GM21367 (cell line): ENCODE measurements around the gene ATM.
A peak's percentile ranks its signal among the peaks of the same experiment; 100 is the strongest.

Source experiments
- ATAC-seq: cut with Tn5 transposase; IDR thresholded peaks from one replicate; pipeline ENCODE4 v1.9.1; 2021; ENCODE audit not compliant: unreplicated experiment

The ATM gene, protein sequence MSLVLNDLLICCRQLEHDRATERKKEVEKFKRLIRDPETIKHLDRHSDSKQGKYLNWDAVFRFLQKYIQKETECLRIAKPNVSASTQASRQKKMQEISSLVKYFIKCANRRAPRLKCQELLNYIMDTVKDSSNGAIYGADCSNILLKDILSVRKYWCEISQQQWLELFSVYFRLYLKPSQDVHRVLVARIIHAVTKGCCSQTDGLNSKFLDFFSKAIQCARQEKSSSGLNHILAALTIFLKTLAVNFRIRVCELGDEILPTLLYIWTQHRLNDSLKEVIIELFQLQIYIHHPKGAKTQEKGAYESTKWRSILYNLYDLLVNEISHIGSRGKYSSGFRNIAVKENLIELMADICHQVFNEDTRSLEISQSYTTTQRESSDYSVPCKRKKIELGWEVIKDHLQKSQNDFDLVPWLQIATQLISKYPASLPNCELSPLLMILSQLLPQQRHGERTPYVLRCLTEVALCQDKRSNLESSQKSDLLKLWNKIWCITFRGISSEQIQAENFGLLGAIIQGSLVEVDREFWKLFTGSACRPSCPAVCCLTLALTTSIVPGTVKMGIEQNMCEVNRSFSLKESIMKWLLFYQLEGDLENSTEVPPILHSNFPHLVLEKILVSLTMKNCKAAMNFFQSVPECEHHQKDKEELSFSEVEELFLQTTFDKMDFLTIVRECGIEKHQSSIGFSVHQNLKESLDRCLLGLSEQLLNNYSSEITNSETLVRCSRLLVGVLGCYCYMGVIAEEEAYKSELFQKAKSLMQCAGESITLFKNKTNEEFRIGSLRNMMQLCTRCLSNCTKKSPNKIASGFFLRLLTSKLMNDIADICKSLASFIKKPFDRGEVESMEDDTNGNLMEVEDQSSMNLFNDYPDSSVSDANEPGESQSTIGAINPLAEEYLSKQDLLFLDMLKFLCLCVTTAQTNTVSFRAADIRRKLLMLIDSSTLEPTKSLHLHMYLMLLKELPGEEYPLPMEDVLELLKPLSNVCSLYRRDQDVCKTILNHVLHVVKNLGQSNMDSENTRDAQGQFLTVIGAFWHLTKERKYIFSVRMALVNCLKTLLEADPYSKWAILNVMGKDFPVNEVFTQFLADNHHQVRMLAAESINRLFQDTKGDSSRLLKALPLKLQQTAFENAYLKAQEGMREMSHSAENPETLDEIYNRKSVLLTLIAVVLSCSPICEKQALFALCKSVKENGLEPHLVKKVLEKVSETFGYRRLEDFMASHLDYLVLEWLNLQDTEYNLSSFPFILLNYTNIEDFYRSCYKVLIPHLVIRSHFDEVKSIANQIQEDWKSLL (N-terminal part only)

GRCh38 chr11:108222574-108223347 is at the start of gene ATM, which contains the start of gene NPAT:
ATM (plus strand) TSS chr11:108223067; CDS start chr11:108227625, 4,558 bp downstream.
NPAT (minus strand) TSS chr11:108222638; CDS start chr11:108222536, 102 bp downstream.
- peak; percentile 67 for ATAC-seq

DNA sequence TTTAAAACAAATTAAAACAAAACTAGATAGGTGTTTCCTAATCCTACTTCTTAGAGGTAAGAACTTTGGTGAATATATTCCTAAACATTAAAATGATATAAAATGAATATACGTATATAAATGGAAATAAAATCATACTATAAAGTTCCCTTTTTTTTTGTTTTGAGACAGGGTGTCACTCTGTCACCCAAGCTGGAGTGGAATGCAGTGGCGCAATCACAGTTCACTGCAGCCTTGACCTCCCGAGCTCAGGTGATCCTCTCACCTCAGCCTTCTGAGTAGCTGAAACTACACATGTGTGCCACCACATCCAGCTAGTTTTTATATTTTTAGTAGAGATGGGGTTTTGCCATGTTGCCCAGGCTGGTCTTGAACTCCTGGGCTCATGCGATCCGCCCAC is 45.3 kb upstream of the ATM start:
- no peak for ATAC-seq

- no peak for ATAC-seq
These were observed 29.1 kb upstream of the ATM start for GRCh38 chr11:108193725-108194124.

- ATAC-seq: no peak
These were observed 26.0 kb upstream of the ATM start for GRCh38 chr11:108196901-108197300.

DNA sequence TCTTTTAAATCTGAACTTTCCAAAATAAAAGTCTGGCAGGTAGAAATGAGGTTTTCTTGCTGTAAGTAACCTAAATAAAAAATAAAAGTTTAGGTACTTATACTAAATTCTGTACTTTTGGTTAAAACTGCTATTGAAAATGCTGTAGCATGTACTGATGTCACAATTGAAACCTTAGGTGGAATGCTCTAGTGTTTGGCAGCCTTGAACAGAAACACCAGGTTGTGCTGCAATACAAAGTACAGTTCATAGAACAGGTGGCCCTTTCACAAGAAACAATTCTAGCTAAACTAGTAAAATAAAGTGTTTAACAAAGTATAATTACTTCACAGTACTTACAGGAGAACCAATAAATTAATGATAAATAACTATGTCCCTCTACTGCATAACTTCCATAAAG is 25.5 kb upstream of the ATM start:
- no peak for ATAC-seq

DNA sequence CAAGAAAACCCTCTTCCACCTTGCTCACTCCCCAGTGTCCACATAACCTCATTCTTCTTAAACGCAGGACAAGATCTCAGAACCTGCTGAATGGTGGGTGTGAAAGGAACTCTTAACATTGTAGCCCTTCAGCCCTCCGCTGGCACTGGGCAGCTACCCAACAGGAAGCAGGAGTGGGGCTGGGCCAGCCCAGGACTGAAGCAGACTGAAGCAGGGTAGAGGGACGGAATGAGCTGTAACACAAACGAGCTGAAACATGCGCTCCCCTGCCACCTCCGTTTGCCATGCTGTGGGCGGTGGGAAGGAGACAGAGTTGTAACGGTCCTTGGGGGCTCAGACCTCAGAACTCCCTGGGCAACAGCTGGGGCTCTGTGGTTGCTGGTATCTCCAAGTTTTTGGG is 24.0 kb upstream of the ATM start:
- ATAC-seq: no peak

- ATAC-seq: peak; percentile 77
These were observed 23.2 kb upstream of the ATM start for GRCh38 chr11:108199446-108200321.

- ATAC-seq: no peak
These were observed 19.8 kb upstream of the ATM start for GRCh38 chr11:108203075-108203474.

GRCh38 chr11:108204376-108204775 is 18.5 kb upstream of the ATM start:
- ATAC-seq: no peak

DNA sequence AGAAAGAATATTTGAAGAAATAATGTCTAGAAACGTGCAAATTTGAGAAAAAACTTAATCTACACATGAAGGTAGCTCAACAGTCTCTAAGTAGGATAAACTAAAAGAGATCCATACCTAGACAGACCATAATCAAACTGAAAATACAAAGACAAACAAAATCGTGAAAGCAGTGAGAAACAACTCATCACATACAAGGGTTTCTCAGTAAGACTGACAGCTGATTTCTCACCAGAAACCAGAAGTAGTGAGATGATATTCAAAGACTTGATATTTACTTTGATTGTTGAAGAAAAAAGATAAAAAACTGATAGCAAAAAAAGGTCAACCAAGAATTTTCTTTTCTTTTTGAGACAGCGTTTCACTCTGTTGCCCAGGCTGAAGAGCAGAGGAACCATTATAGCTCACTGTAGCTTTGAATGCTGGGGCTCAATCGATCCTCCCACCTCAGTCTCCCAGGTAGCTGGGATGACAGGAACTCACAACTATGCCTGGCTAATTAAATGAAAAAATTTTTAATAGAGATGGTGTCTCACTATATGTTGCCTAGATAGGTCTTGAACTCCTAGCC is 17.9 kb upstream of the ATM start:
- no peak for ATAC-seq

DNA sequence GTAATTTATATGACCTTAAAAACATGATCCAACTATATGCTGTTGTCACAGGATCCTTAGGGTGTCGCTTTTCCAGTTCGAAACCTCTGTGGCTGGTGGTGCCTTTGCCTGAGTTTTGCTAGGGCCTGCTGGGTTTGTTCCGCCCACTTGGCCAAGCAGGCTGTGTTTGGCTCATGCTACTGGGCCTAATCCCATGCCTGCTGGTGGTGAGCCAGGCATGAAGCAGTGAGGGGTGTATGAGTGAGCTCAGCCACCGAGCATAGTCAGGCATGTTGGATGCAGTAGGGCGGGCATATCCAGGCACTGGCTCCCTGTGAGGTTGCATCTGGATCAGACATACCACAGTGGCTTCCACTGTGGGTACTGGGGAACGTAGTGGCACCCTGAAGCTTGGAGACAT is 16.7 kb upstream of the ATM start:
- ATAC-seq: no peak

- ATAC-seq: no peak
These were observed 15.7 kb upstream of the ATM start for GRCh38 chr11:108206969-108207682.

DNA sequence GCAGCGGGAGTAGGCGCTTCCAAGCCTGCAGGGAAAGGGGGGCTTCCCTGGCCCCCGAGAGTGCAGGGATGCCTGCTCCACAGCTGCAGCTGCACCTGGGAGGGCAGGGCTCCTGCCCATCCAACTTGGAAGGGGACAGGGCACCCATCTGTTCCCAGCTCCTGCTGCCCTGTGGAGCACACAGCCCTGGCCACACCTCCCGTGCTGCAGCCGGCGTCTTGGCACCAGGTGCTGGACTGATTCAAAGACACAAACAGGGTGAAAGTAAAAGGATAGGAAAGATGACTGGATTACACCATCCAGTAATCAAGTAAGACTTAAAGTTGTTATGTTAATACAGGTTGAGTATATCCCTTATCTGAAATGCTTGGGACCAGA is 15.2 kb upstream of the ATM start:
- no peak for ATAC-seq

- no peak for ATAC-seq
These were observed 12.4 kb upstream of the ATM start for GRCh38 chr11:108210441-108210840.

GRCh38 chr11:108213784-108214183 is 9.1 kb upstream of the ATM start:
- no peak for ATAC-seq

DNA sequence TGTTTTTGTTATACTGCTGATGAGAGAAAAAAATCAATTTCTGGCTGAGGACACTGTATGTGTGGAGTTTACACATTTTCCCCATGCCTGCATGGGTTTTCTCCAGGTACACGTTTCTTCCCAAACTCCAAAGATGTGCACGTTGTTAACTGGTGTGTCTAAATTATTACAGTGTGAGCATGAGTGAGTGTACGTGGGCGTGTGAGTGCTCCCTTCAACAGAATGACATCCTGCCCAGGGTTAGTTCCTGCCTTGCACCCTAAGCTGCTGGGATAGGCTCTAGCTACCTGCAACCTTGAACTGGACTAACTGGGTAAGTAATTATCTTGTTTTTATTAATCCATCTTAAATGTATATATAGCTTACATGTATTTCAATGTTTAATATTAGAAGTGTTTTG is 5.9 kb upstream of the ATM start:
- no peak for ATAC-seq

GRCh38 chr11:108218455-108218854 is 4.4 kb upstream of the ATM start:
- no peak for ATAC-seq
